HepG2 (cell line): ENCODE data around the gene ID4. TPM values are rescaled to one million over a fixed set of nuclear protein-coding genes. Genes with fewer than 3 reads are reported as not detected.
A peak's percentile ranks its signal among the peaks of the same experiment; 100 is the strongest.

Experiments used
- CCDC6 ChIP-seq: sonication (generic); formaldehyde crosslinking; IDR thresholded peaks from 2 replicates; pipeline ENCODE4 v1.8.1; 2022; ENCODE audit warnings: mild to moderate bottlenecking, missing genetic modification reagents, moderate library complexity
- DMAP1 ChIP-seq: IDR thresholded peaks from 2 replicates; pipeline ENCODE4 v1.6.1; 2016
- EED ChIP-seq: sonication (generic); formaldehyde crosslinking; IDR thresholded peaks from 2 replicates; pipeline ENCODE4 v1.5.0; 2020; ENCODE audit warnings: mild to moderate bottlenecking, missing genetic modification reagents
- GLMP ChIP-seq: sonication (generic); formaldehyde crosslinking; IDR thresholded peaks from 2 replicates; pipeline ENCODE4 v1.9.0; 2021; ENCODE audit warnings: missing genetic modification reagents, mild to moderate bottlenecking, borderline replicate concordance
- HIVEP1 ChIP-seq: sonication (generic); formaldehyde crosslinking; IDR thresholded peaks from 2 replicates; pipeline ENCODE4 v1.4.0; 2020; ENCODE audit warnings: mild to moderate bottlenecking, missing genetic modification reagents
- KMT2A ChIP-seq: sonication (generic); formaldehyde crosslinking; IDR thresholded peaks from 2 replicates; pipeline ENCODE4 v1.4.0; 2020; ENCODE audit warnings: missing genetic modification reagents
- MEF2D ChIP-seq: sonication (generic); formaldehyde crosslinking; IDR thresholded peaks from 2 replicates; pipeline ENCODE4 v1.5.1; 2020; ENCODE audit warnings: mild to moderate bottlenecking, missing genetic modification reagents
- MTA3 ChIP-seq: sonication (generic); formaldehyde crosslinking; IDR thresholded peaks from 2 replicates; pipeline ENCODE4 v1.4.0; 2020; ENCODE audit warnings: missing genetic modification reagents
- MTF1 ChIP-seq: sonication (generic); formaldehyde crosslinking; IDR thresholded peaks from 2 replicates; pipeline ENCODE4 v1.5.0; 2020; ENCODE audit warnings: missing genetic modification reagents
- MYC ChIP-seq: sonication (generic); formaldehyde crosslinking; IDR thresholded peaks from 2 replicates; pipeline ENCODE4 v1.9.0; 2021; ENCODE audit warnings: missing genetic modification reagents, borderline replicate concordance
- NFKBIZ ChIP-seq: IDR thresholded peaks from 2 replicates; pipeline ENCODE4 v1.6.1; 2018; ENCODE audit warnings: missing genetic modification reagents, missing compliant biosample characterization
- PAX8 ChIP-seq: sonication (generic); formaldehyde crosslinking; IDR thresholded peaks from 2 replicates; pipeline ENCODE4 v1.8.0; 2022; ENCODE audit warnings: mild to moderate bottlenecking, missing genetic modification reagents, borderline replicate concordance
- SKIL ChIP-seq: sonication (generic); formaldehyde crosslinking; IDR thresholded peaks from 2 replicates; pipeline ENCODE4 v1.8.0; 2022; ENCODE audit warnings: missing genetic modification reagents, mild to moderate bottlenecking, moderate library complexity, borderline replicate concordance
- TAF1 ChIP-seq: sonication (generic); formaldehyde crosslinking; IDR thresholded peaks from 2 replicates; pipeline ENCODE4 v1.4.0; 2020; ENCODE audit warnings: missing genetic modification reagents
- TAF15 ChIP-seq: fragments of 200-400 bp; formaldehyde crosslinking; IDR thresholded peaks from one replicate; pipeline ENCODE4 v1.6.1; 2018; ENCODE audit warnings: mild to moderate bottlenecking, low read depth, low read length; ENCODE audit not compliant: poor library complexity, severe bottlenecking
- TFDP1 ChIP-seq: IDR thresholded peaks from 2 replicates; pipeline ENCODE4 v1.6.1; 2016; ENCODE audit warnings: missing compliant biosample characterization, missing genetic modification reagents, borderline replicate concordance
- ZMYM2 ChIP-seq: sonication (generic); formaldehyde crosslinking; IDR thresholded peaks from 2 replicates; pipeline ENCODE4 v1.8.0; 2022; ENCODE audit warnings: mild to moderate bottlenecking, missing genetic modification reagents
- ZNF337 ChIP-seq: sonication (generic); formaldehyde crosslinking; IDR thresholded peaks from 2 replicates; pipeline ENCODE4 v1.5.1; 2020; ENCODE audit warnings: missing genetic modification reagents, low read depth, mild to moderate bottlenecking, borderline replicate concordance
- ZNF816 ChIP-seq: sonication (generic); formaldehyde crosslinking; IDR thresholded peaks from 2 replicates; pipeline ENCODE4 v1.8.0; 2022; ENCODE audit warnings: missing genetic modification reagents, mild to moderate bottlenecking, borderline replicate concordance
- polyA plus RNA-seq, 8 experiments: library from polyadenylated mRNA; depleted of rRNA in 3 of 8; stranded (reverse) in 7 of 8; unstranded in 1 of 8; fragments of >200 nt; fragmentation: Illumina TruSeq in 4 of 8; extraction: Trizol in 4 of 8; gene quantifications; 2 replicates each; pipeline versions ENCODE4 v1.2.1 to v1.2.3, GENCODE V29; 2011 to 2016; ENCODE audit warnings: low read depth in 4 of 8, missing spikeins in 1 of 8, mixed read lengths in 1 of 8; ENCODE audit not compliant: insufficient read depth in 1 of 8
- total RNA-seq, 5 experiments: library from RNA; depleted of rRNA; stranded (reverse); fragments of >200 nt; fragmentation: Illumina TruSeq; extraction: Trizol; gene quantifications; 2 replicates each; pipeline ENCODE4 v1.2.3, GENCODE V29; 2016; ENCODE audit warnings: low read depth in 1 of 5
- TF ChIP-seq, protein P1 (sequence below): sonication (generic); formaldehyde crosslinking; IDR thresholded peaks from 2 replicates; pipeline ENCODE4 v1.5.0; 2020; ENCODE audit warnings: missing genetic modification reagents
- TF ChIP-seq, protein P2 (sequence below): sonication (generic); formaldehyde crosslinking; IDR thresholded peaks from 2 replicates; pipeline ENCODE4 v1.8.1; 2023; ENCODE audit warnings: mild to moderate bottlenecking, inconsistent platforms, moderate library complexity, missing genetic modification reagents, borderline replicate concordance

Gene ID4
- total and polyA plus RNA-seq, 2 of the 13 experiments (the other 11 are each of a cell fraction or from before 2014, with no cell fraction given), result 0.20 to 0.44 TPM

DNA sequence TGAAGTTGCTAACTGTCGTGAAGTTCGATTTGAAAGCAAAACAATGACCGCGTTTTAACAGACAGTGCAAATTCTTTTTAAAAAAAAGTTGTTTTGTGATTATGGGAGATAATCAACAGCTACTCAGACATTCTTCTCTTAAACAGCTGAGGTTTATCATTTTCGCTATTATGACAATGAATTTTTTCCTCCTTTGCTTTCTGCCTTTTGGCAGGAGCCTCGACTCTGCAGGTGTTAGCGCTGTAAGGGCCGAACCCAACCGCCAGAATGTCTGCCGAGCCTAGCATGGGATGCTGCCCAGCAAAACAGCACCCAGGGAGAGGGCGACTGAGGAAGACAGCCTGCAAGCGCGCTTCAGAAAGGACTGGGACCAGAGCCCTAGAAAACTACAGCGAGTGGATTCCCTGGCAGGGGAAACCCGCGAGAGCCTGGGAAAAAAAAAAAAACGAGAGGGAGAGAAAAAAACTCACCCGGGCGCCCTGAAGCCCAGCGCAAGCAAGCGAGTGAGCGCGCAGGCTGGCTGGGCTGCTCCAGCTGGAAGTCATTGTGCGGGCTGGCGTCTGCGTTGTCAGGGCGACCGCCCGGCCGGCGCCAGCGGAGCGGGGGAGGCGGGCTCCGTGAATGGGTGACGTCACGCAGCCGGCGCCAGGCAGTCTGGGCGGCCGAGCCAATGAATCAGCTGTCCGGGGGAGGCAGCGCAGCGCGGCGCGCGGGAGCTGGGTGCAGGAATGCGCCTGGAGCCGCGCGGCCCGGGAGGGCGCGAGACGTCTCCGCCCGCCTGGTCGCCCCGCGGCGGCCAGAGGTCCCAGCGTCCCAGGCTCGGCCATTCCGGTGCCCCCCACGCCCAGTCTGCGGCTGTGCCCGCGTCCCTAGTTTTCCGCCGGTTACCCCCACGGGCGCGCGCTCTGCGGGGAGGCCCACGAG lies 32.7 kb upstream of the ID4 start (continued):
- TF ChIP-seq KMT2A (CRISPR knock-in tag) (peak; percentile 69), EED (CRISPR knock-in tag) (no peak; the same call in 1 of the 2 replicates), MTF1 (CRISPR knock-in tag) (peak; percentile 79; the same call in 1 of the 2 replicates), TAF1 (CRISPR knock-in tag) (no peak), ZNF816 (CRISPR knock-in tag) (peak; percentile 53; the same call in 1 of the 2 replicates), ZMYM2 (CRISPR knock-in tag) (no peak), NFKBIZ (CRISPR knock-in tag) (no peak), TFDP1 (CRISPR knock-in tag) (peak; percentile 94), CCDC6 (CRISPR knock-in tag) (peak; percentile 96), SKIL (CRISPR knock-in tag) (peak; percentile 94), TAF15 (no peak), HIVEP1 (CRISPR knock-in tag) (no peak), GLMP (CRISPR knock-in tag) (no peak), DMAP1 (CRISPR knock-in tag) (no peak), MEF2D (CRISPR knock-in tag) (no peak; the same call in 1 of the 2 replicates), ZNF337 (no peak), MYC (peak; percentile 84), MTA3 (no peak), PAX8 (CRISPR knock-in tag) (no peak)
- TF ChIP-seq, protein P1, sequence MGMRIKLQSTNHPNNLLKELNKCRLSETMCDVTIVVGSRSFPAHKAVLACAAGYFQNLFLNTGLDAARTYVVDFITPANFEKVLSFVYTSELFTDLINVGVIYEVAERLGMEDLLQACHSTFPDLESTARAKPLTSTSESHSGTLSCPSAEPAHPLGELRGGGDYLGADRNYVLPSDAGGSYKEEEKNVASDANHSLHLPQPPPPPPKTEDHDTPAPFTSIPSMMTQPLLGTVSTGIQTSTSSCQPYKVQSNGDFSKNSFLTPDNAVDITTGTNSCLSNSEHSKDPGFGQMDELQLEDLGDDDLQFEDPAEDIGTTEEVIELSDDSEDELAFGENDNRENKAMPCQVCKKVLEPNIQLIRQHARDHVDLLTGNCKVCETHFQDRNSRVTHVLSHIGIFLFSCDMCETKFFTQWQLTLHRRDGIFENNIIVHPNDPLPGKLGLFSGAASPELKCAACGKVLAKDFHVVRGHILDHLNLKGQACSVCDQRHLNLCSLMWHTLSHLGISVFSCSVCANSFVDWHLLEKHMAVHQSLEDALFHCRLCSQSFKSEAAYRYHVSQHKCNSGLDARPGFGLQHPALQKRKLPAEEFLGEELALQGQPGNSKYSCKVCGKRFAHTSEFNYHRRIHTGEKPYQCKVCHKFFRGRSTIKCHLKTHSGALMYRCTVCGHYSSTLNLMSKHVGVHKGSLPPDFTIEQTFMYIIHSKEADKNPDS (CRISPR knock-in tag), result 0 out of 2 replicates have a peak, but pooled peaks have one; percentile 14
- TF ChIP-seq, protein P2, sequence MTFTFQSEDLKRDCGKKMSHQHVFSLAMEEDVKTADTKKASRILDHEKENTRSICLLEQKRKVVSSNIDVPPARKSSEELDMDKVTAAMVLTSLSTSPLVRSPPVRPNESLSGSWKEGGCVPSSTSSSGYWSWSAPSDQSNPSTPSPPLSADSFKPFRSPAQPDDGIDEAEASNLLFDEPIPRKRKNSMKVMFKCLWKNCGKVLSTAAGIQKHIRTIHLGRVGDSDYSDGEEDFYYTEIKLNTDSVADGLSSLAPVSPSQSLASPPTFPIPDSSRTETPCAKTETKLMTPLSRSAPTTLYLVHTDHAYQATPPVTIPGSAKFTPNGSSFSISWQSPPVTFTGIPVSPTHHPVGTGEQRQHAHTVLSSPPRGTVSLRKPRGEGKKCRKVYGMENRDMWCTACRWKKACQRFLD (CRISPR knock-in tag), result peak; percentile 82; the same call in 1 of the 2 replicates
